Measurements from ENCODE around the gene LHPP.

Gene LHPP

GRCh38 chr10:124632064-124632531 is 170.5 kb downstream of the LHPP start:
- peak; percentile 32 for DNase-seq

DNA sequence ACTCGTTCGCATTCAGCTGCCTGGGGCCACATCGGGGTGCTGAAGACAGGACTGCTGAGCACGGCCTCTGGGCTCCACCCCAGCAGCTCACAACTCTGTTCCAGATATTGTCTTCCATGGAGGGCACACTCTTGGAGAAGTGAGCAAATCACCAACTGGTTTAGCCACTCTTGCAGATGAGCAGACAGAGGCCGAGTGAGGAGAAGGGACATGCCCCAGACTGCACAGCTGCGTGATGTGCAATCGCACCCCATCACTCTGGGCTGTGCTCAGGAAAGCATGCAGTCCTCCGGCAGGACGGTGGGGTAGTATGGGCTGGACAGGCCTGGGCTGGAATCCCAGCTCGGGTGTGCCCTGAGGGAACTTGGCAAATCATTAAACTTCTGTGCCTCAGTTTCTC is 170.9 kb downstream of the LHPP start:
- DNase-seq, result no peak

- DNase-seq, result no peak
Measured at GRCh38 chr10:124636271-124636995, 174.8 kb downstream of the LHPP start.

GRCh38 chr10:124637091-124637700 is 175.6 kb downstream of the LHPP start:
- no peak for DNase-seq

GRCh38 chr10:124637746-124638145 is 176.1 kb downstream of the LHPP start:
- no peak for DNase-seq

GRCh38 chr10:124639206-124639605 is 177.6 kb downstream of the LHPP start:
- DNase-seq, result no peak

DNA sequence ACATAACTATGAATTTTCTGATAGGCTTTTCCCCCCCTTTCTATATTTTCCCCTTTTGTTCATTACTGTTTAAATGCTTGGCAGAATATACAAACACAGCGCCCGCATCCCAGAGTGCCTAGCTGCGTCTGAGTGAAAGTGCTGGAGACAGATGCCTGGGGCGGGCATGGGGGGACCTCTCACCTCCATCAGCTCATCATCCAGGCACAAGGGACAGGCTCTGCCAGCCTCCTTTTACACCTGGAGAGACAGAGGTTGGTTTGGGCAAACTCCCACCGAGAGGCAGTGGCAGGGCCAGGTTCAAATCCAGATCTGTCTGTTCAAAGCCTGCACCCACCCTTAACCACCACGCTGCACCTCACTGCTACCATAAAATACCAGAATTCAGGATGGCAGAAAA is 178.0 kb downstream of the LHPP start:
- no peak for DNase-seq

- DNase-seq, result no peak
Measured at GRCh38 chr10:124640056-124640455, 178.4 kb downstream of the LHPP start.

DNA sequence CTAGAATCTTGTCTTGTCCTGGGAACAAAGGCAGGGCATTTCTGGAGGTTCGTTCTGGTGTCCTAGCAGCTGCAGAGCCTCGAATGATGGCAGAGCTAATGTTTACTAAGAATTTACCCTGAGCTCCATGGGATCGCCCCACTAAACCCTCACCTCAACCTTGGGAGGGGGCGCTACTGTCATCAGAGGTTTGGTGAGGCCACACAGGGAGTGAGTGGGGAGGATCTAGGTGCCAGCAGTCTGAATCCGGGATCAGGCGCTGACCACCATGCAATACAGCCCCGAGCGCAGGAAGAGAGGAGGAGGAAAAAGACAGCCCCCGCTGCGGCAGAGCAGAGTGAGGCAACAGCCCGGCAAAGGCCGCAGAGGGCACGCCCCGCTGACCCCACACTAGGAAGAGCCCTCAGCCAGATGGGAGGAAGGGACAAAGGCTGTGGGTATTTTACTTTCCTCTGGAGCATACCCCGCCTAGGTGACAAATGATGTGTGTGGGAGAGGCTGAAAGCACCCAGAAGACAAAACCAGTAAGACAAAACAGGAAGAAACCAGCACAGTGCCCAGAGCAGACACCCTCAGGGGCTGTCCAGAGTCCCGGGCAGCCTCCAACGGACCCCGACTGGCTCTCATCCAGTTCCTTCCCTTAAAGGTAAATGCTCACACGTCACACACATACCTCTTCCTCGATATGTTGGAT is 179.1 kb downstream of the LHPP start:
- DNase-seq, result no peak

DNA sequence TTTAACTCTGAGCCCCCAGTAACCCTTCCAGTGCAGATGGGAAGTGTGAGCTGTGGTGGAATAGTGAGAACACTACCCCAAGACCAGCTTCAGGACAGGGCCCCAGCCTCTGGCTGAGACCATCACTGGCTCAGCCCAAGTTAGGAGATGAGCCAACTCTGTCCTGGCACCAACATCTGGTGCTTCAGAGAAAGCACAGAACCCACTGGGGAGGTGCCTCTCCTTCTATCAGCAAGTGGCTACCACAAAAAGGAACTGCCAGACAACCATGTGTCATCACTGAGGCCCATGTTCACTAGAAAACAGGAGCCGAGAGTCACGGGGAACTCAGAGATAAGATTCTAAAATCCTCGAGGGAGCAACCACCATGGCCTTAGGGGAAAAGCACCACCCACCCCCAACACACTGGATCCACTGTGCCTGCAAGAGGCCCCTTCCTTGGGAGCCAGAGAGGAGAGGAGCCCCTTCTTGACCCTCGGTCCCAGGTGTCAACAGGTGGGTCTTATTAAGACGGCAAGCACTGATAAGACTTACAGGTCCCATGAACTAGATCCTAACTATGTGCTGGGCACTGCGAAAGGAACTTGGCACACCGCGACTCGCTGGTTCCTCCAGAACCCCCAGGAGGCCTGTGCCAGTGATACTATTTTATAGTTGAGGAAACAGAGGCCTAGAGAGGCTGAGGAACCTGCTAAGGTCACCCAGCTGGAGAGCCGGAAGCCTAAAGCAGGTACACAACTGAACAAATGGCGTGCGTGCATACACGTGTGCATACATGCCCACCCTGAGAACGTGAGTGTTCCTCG is 179.9 kb downstream of the LHPP start:
- DNase-seq, result no peak

DNA sequence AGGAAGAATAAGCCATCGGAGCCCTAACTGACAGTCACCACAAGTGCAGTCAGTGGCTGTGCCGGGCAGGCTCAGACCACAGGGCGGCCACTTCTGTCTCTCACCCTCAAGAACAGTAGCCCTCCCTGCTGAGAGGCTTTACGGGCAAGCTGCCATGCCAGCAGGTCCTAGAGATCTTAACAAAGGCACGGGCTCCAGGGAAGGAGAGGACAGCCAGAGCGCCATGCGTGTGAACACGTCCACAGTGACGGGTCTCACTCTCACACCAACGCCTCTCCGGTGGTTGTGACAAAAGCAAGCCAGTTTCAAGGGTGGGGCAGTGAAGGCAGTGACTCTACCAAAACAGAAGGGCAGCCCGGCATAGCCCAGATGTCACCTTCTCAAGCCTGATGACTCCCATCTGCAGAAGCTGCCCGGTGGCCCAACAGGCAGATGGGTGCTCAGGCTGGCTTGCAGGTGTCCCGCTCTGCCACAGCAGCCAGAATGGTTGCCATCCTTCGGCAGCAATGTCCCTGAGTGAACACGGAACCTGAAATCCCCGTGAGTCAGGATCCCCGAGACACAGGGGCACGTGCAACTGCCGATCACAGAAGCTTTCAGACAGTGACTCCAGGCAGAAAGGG is 180.6 kb downstream of the LHPP start:
- peak; percentile 5 for DNase-seq

GRCh38 chr10:124643330-124644009 is 181.8 kb downstream of the LHPP start:
- no peak for DNase-seq

DNA sequence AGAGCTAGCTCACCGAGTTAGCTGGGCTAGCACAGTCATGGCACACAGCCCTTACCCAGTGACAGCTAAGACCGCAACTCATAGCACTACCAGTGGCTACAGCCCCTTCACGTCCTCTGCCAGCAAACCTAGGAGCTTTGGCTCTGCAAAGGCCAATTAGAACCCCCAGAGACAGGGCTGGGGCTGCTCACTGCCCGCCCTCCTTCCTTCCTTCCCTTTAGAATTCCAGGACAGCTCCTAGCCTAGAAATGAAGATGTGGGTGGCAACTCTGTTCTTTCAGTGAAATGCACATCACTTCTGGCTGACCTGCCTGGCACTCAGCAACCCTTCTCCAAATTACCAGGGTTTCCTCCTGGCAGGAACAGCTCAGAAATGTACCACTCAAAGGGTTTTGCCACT is 182.6 kb downstream of the LHPP start:
- no peak for DNase-seq

GRCh38 chr10:124644771-124645415 is 183.3 kb downstream of the LHPP start:
- no peak for DNase-seq

- DNase-seq, result no peak
Measured at GRCh38 chr10:124645467-124646095, 184.0 kb downstream of the LHPP start.

- peak; percentile 3 for DNase-seq
Measured at GRCh38 chr10:124646483-124647352, 185.1 kb downstream of the LHPP start.

GRCh38 chr10:124647421-124648130 is 186.0 kb downstream of the LHPP start:
- no peak for DNase-seq

DNA sequence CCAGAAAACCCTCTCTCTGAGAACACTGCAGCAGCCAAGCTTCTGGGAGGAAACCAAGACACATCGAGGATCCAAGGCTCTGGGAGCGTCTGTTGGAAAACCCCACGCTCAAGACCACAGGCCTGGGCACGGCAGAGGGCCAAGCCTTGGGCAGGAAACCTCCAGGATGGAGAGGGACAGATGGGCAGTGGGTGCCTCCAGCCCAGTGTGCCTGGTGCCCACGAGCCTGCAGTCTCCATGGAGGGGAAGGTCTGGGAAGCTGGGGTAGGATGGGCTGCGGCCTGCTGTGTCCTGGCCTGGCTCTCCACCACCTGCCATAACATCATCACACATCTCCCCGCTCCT is 186.5 kb downstream of the LHPP start:
- DNase-seq, result no peak

- peak; percentile 19 for DNase-seq
Measured at GRCh38 chr10:124648738-124649137, 187.1 kb downstream of the LHPP start.

Data from DMS 273 treated with DMSO at 0.1 percent for 48 hours (cell line).